ENCODE results near the gene TMED4. TPM values are rescaled to one million over a fixed set of nuclear protein-coding genes. Genes with fewer than 3 reads are reported as not detected.

TMED4 gene
- total and polyA plus RNA-seq, 2 donors (not counting 1 experiment from before 2014, with no cell fraction given) = 84.1 to 102 TPM

- no peak overlapping the region for H2AFZ ChIP-seq (ENCODE audit: insufficient read depth, low read depth, low read length, poor library complexity, severe bottlenecking)
- CTCF ChIA-PET = interaction anchor here (1.0 to 1.9 kb wide), 4 partner anchors 31 to 67 kb away, joined by 3 to 6 read pairs (median 4); partner anchors contain the start of gene NUDCD3
- ATAC-seq (ENCODE audit: low read depth) (no peak), DNase-seq (no peak)
- H3K27ac ChIP-seq (ENCODE audit: low read length in 2 of 2) = no peak overlapping the region
- Mint-ChIP-seq H3K4me3 (no peak overlapping the region), H3K27me3 (no peaks in the 10 kb centered on the region), H3K27ac (no peak overlapping the region), H3K4me1 (peaks cover 7% of the 10 kb centered on the region), H3K9me3 (ENCODE audit: insufficient read depth) (no peaks in the 10 kb centered on the region)
- H3K9ac ChIP-seq (ENCODE audit: low read length) = no peak overlapping the region
- WGBS (ENCODE audit: insufficient coverage) = 94% methylated on average over 8 of the region's 8 CpGs
- no peak overlapping the region for H3K4me2 ChIP-seq (replicated peaks; ENCODE audit: low read depth, low read length, poor library complexity, severe bottlenecking)
- H3K4me3 ChIP-seq (ENCODE audit: control extremely low read depth in 1 of 5, extremely low read depth in 1 of 5, insufficient read depth in 1 of 5, low read depth in 2 of 5, low read length in 4 of 5) = no peak overlapping the region
- POLR2A ChIA-PET = interaction anchor here (0.6 kb wide), 1 partner anchor 13 kb away, joined by 5 read pairs; no protein-coding TSS in a partner anchor
- no peaks in the 10 kb centered on the region for H3K27me3 ChIP-seq (replicated peaks in 1 of 4; ENCODE audit: control extremely low read depth in 1 of 4, control insufficient read depth in 3 of 4, insufficient read depth in 4 of 4, low read length in 3 of 4)
- H3K4me1 ChIP-seq (ENCODE audit: control insufficient read depth in 2 of 2, insufficient read depth in 2 of 2, low read length in 2 of 2) = peaks cover 3 to 6% of the 10 kb centered on the region in 2 donors
- H3K9me3 ChIP-seq (ENCODE audit: control extremely low read depth in 1 of 3, control insufficient read depth in 2 of 3, insufficient read depth in 1 of 3, low read length in 2 of 3) = no peaks in the 10 kb centered on the region
- TF ChIP-seq CTCF (IDR thresholded peaks at IDR 0.05) (no peak), EZH2 (IDR thresholded peaks at IDR 0.05; ENCODE audit: borderline replicate concordance, insufficient read depth, low read depth, low read length, poor library complexity, severe bottlenecking) (no peak)
- no peaks in the 10 kb centered on the region for H4K20me1 ChIP-seq (ENCODE audit: control insufficient read depth, insufficient read depth, low read length, poor library complexity, severe bottlenecking)
- no peaks in the 10 kb centered on the region for H3K79me2 ChIP-seq (ENCODE audit: control insufficient read depth, insufficient read depth, low read length)
- no peaks in the 10 kb centered on the region for H3K36me3 ChIP-seq (replicated peaks in 1 of 2; ENCODE audit: control extremely low read depth in 1 of 2, control insufficient read depth in 1 of 2, extremely low read depth in 1 of 2, insufficient read depth in 2 of 2, low read length in 1 of 2)
- intact Hi-C loops (cut with micrococcal nuclease) = no loop called here
Observed at GRCh38 chr7:44535348-44536064, 46.5 kb downstream of the TMED4 start.

- H3K4me3 ChIP-seq (ENCODE audit: control extremely low read depth in 1 of 5, extremely low read depth in 1 of 5, insufficient read depth in 1 of 5, low read depth in 2 of 5, low read length in 4 of 5) = no peak overlapping the region
- POLR2A ChIA-PET = interaction anchor here (0.6 kb wide), 1 partner anchor 12 kb away, joined by 5 read pairs; no protein-coding TSS in a partner anchor
- H3K27ac Mint-ChIP-seq = no peak overlapping the region
Observed at GRCh38 chr7:44534501-44534900, 47.5 kb downstream of the TMED4 start.

More at GRCh38 chr7:44534501-44534900, 47.5 kb downstream of the TMED4 start:
- Mint-ChIP-seq H3K4me1 (peaks cover 7% of the 10 kb centered on the region), H3K4me3 (no peak overlapping the region), H3K27me3 (no peaks in the 10 kb centered on the region), H3K9me3 (ENCODE audit: insufficient read depth) (no peaks in the 10 kb centered on the region)
- Histone ChIP-seq H3K9me3 (ENCODE audit: control extremely low read depth in 1 of 3, control insufficient read depth in 2 of 3, insufficient read depth in 1 of 3, low read length in 2 of 3) (no peaks in the 10 kb centered on the region), H2AFZ (ENCODE audit: insufficient read depth, low read depth, low read length, poor library complexity, severe bottlenecking) (no peak overlapping the region), H3K79me2 (ENCODE audit: control insufficient read depth, insufficient read depth, low read length) (no peaks in the 10 kb centered on the region), H3K4me2 (replicated peaks; ENCODE audit: low read depth, low read length, poor library complexity, severe bottlenecking) (no peak overlapping the region), H3K4me1 (ENCODE audit: control insufficient read depth in 2 of 2, insufficient read depth in 2 of 2, low read length in 2 of 2) (peaks cover 3 to 6% of the 10 kb centered on the region in 2 donors), H3K36me3 (replicated peaks in 1 of 2; ENCODE audit: control extremely low read depth in 1 of 2, control insufficient read depth in 1 of 2, extremely low read depth in 1 of 2, insufficient read depth in 2 of 2, low read length in 1 of 2) (no peaks in the 10 kb centered on the region), H3K27ac (ENCODE audit: low read length in 2 of 2) (no peak overlapping the region), H3K9ac (ENCODE audit: low read length) (no peak overlapping the region), H4K20me1 (ENCODE audit: control insufficient read depth, insufficient read depth, low read length, poor library complexity, severe bottlenecking) (no peaks in the 10 kb centered on the region), H3K27me3 (replicated peaks in 1 of 4; ENCODE audit: control extremely low read depth in 1 of 4, control insufficient read depth in 3 of 4, insufficient read depth in 4 of 4, low read length in 3 of 4) (no peaks in the 10 kb centered on the region)
- intact Hi-C loops (cut with micrococcal nuclease) = no loop called here
- 86% methylated on average over 6 of the region's 7 CpGs for WGBS (ENCODE audit: insufficient coverage)
- CTCF ChIA-PET = interaction anchor here (1.0 to 1.9 kb wide), 5 partner anchors 14 to 66 kb away, joined by 3 to 6 read pairs (median 3); partner anchors contain the start of gene NUDCD3
- peak; percentile 50 for DNase-seq
- ATAC-seq (ENCODE audit: low read depth) = peak; percentile 36
- TF ChIP-seq EZH2 (IDR thresholded peaks at IDR 0.05; ENCODE audit: borderline replicate concordance, insufficient read depth, low read depth, low read length, poor library complexity, severe bottlenecking) = no peak
- peak; percentile 72 for TF ChIP-seq CTCF (IDR thresholded peaks at IDR 0.05)

Data from B cell (primary cell).